NB4 (cell line): Measurements from ENCODE around the gene ARL2BP.

Source experiments
- CTCF ChIP-seq: IDR thresholded peaks from one replicate; pipeline ENCODE4 v1.5.1; 2012; ENCODE audit warnings: low read depth, low read length
- MAX ChIP-seq: IDR thresholded peaks from 2 replicates; pipeline ENCODE4 v1.6.1; 2011; ENCODE audit warnings: low read depth, low read length
- MYC ChIP-seq: IDR thresholded peaks from 2 replicates; pipeline ENCODE4 v1.6.1; 2011; ENCODE audit warnings: low read depth, low read length
- POLR2A ChIP-seq: IDR thresholded peaks from 2 replicates; pipeline ENCODE4 v1.6.1; 2011; ENCODE audit warnings: mild to moderate bottlenecking; ENCODE audit not compliant: insufficient read length; ENCODE audit errors: extremely low read depth

- TF ChIP-seq MYC (no peak), CTCF (no peak), POLR2A (no peak), MAX (no peak)
These were observed 2.4 kb upstream of the ARL2BP start for GRCh38 chr16:57242650-57243049.
